MM.1S (cell line): ENCODE data around the gene S100A3.

Source experiments
- DNase-seq: peaks from one replicate; pipeline ENCODE4 v3.0.0-alpha.2; 2015
- H2AFZ ChIP-seq: fragments of 300-600 bp; sonication (generic); 2 replicates; pipeline ENCODE4 v1.6.0; 2016; ENCODE audit warnings: antibody characterized with exemption, low read length
- H3F3A ChIP-seq: fragments of 300-600 bp; sonication (generic); 2 replicates; pipeline ENCODE4 v1.6.1; 2016; ENCODE audit warnings: mild to moderate bottlenecking, antibody characterized with exemption, low read length, moderate library complexity, mixed read lengths; ENCODE audit not compliant: insufficient read depth
- H3K27ac ChIP-seq: fragments of 300-600 bp; sonication (generic); 2 replicates; pipeline ENCODE4 v1.5.1; 2016; ENCODE audit warnings: mild to moderate bottlenecking, low read length
- H3K27me3 ChIP-seq: fragments of 300-600 bp; sonication (generic); replicated peaks from 2 replicates; pipeline ENCODE4 v1.6.0; 2016; ENCODE audit warnings: low read length; ENCODE audit not compliant: insufficient read depth
- H3K36me3 ChIP-seq: fragments of 300-600 bp; sonication (generic); replicated peaks from 2 replicates; pipeline ENCODE4 v1.6.1; 2016; ENCODE audit warnings: mild to moderate bottlenecking, low read length, mixed read lengths; ENCODE audit not compliant: insufficient read depth
- H3K4me1 ChIP-seq: fragments of 300-600 bp; sonication (generic); 2 replicates; pipeline ENCODE4 v1.6.1; 2016; ENCODE audit warnings: low read length, mixed read lengths
- H3K4me2 ChIP-seq: fragments of 300-600 bp; sonication (generic); 2 replicates; pipeline ENCODE4 v1.6.0; 2016; ENCODE audit warnings: low read depth, low read length
- H3K4me3 ChIP-seq: fragments of 300-600 bp; sonication (generic); 2 replicates; pipeline ENCODE4 v1.5.1; 2016; ENCODE audit warnings: low read length, mixed read lengths
- H3K79me2 ChIP-seq: fragments of 300-600 bp; sonication (generic); 2 replicates; pipeline ENCODE4 v1.6.1; 2016; ENCODE audit warnings: mixed run types, low read length, mixed read lengths
- H3K9ac ChIP-seq: fragments of 300-600 bp; sonication (generic); 2 replicates; pipeline ENCODE4 v1.6.1; 2016; ENCODE audit warnings: low read length, mixed read lengths
- H3K9me2 ChIP-seq: fragments of 300-600 bp; sonication (generic); replicated peaks from 2 replicates; pipeline ENCODE4 v1.6.1; 2016; ENCODE audit warnings: mild to moderate bottlenecking, low read length, mixed read lengths; ENCODE audit not compliant: insufficient read depth
- H3K9me3 ChIP-seq: fragments of 300-600 bp; sonication (generic); replicated peaks from 2 replicates; pipeline ENCODE4 v1.6.1; 2016; ENCODE audit warnings: mild to moderate bottlenecking, low read length, mixed read lengths; ENCODE audit not compliant: insufficient read depth
- H4K20me1 ChIP-seq: fragments of 300-600 bp; sonication (generic); 2 replicates; pipeline ENCODE4 v1.6.1; 2016; ENCODE audit warnings: mild to moderate bottlenecking, low read length, moderate library complexity, mixed read lengths; ENCODE audit not compliant: insufficient read depth
- EZH2 ChIP-seq: fragments of 300-600 bp; sonication (generic); optimal IDR thresholded peaks from 2 replicates; pipeline ENCODE3; 2017; ENCODE audit warnings: low read depth, mild to moderate bottlenecking, antibody characterized with exemption, low read length, mixed read lengths
- EZH2phosphoT487 ChIP-seq: fragments of 300-600 bp; sonication (generic); IDR thresholded peaks from 2 replicates; pipeline ENCODE4 v1.6.1; 2018; ENCODE audit warnings: antibody characterized with exemption, low read length
- TF ChIP-seq, protein P1 (sequence below): fragments of 300-600 bp; sonication (generic); IDR thresholded peaks from 2 replicates; pipeline ENCODE4 v1.5.1; 2016; ENCODE audit warnings: antibody characterized with exemption, low read length, mixed read lengths

Gene S100A3

DNA sequence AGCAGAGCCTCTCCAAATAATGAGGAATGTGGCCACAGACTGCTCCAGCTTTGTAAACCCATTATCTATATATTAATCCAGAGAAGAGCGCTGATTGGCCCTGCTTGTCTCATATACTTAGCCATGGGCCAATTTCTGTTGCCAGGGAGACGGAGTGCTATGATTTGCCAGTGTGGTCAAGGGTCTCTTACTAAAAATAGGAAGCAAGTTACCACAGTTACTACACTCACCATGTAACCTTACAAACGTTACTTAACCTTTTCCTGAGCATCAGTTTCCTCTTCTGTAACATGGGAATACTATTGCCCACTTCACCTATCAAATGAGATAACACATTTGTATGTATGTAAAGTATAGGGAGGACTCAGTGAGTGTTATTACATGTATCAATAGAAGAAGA lies 24.3 kb upstream of the S100A3 start:
- no peak for DNase-seq
- Histone ChIP-seq H3K9ac (no peak overlapping the region), H2AFZ (no peak overlapping the region)

DNA sequence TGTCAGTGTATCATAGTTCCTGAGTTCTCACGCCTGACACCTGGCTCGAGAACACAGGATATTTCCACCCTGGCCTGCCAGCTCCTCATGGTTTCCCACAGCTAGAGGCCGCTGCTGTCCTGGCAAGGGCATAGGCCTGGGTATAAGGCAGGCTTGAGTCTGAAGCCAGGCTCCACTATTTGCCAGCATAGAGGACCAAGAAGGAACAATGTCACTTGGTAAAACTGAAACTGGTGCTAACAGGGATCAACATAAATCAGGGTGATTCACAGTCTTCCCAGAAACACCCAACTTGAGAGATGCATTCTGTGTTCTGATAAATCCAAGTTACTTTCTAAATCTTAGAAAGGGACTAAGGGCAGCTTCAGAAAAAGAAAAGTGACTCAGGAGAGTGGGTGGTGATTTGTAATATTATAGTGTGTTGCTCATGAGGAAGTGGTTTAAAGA lies 23.5 kb upstream of the S100A3 start:
- no peak overlapping the region for H3K27ac ChIP-seq
- DNase-seq: peak; percentile 77
- H3F3A ChIP-seq: no peaks in the 10 kb centered on the region
- H3K27me3 ChIP-seq: peaks cover under 1% of the 10 kb centered on the region; the same call in 1 of the 2 replicates
- H2AFZ ChIP-seq: no peak overlapping the region
- no peaks in the 10 kb centered on the region for H3K9me3 ChIP-seq
- no peak overlapping the region for H3K9ac ChIP-seq
- H3K4me3 ChIP-seq: no peak overlapping the region
- H3K79me2 ChIP-seq: no peaks in the 10 kb centered on the region
- H4K20me1 ChIP-seq: no peaks in the 10 kb centered on the region
- H3K4me2 ChIP-seq: no peak overlapping the region
- no peaks in the 10 kb centered on the region for H3K9me2 ChIP-seq
- TF ChIP-seq, protein P1, sequence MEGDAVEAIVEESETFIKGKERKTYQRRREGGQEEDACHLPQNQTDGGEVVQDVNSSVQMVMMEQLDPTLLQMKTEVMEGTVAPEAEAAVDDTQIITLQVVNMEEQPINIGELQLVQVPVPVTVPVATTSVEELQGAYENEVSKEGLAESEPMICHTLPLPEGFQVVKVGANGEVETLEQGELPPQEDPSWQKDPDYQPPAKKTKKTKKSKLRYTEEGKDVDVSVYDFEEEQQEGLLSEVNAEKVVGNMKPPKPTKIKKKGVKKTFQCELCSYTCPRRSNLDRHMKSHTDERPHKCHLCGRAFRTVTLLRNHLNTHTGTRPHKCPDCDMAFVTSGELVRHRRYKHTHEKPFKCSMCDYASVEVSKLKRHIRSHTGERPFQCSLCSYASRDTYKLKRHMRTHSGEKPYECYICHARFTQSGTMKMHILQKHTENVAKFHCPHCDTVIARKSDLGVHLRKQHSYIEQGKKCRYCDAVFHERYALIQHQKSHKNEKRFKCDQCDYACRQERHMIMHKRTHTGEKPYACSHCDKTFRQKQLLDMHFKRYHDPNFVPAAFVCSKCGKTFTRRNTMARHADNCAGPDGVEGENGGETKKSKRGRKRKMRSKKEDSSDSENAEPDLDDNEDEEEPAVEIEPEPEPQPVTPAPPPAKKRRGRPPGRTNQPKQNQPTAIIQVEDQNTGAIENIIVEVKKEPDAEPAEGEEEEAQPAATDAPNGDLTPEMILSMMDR: peak; percentile 93
- no peak for TF ChIP-seq EZH2phosphoT487
- no peaks in the 10 kb centered on the region for H3K36me3 ChIP-seq
- 0 out of 2 replicates have a peak, but pooled peaks cover 3% of the 10 kb centered on the region for H3K4me1 ChIP-seq

More for the DNA sequence above, 24.3 kb upstream of the S100A3 start:
- Histone ChIP-seq H3K9me3 (no peaks in the 10 kb centered on the region), H3K79me2 (no peaks in the 10 kb centered on the region), H3K36me3 (no peaks in the 10 kb centered on the region), H3F3A (no peaks in the 10 kb centered on the region), H4K20me1 (no peaks in the 10 kb centered on the region), H3K27ac (no peak overlapping the region), H3K4me2 (no peak overlapping the region), H3K9me2 (no peaks in the 10 kb centered on the region), H3K27me3 (peaks cover 8% of the 10 kb centered on the region), H3K4me3 (no peak overlapping the region), H3K4me1 (0 out of 2 replicates have a peak, but pooled peaks cover 1% of the 10 kb centered on the region)
- TF ChIP-seq EZH2phosphoT487 (no peak), EZH2 (no peak)
- TF ChIP-seq, protein P1: no peak

DNA sequence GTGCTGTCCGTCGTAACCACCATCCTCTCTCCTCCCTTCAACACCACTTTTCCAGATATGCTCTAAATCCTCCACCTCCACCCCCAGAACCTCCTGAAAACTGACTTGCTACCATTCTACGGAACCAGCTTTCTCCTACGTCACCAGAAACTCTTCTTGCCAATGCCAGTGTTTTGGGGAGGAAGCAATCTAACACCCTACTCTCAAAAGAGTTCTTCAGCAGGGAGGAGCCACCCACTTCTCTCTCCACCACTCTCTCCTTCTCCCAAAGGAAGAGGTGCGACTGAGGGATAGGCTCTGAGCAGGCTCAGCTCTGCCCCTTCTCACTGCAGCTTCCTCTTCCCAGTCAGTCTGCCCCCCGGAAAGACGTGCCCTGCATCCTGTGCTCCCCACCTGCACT lies 22.6 kb upstream of the S100A3 start:
- DNase-seq: no peak
- Histone ChIP-seq H3K9me2 (no peaks in the 10 kb centered on the region), H4K20me1 (no peaks in the 10 kb centered on the region), H3K4me1 (peaks cover 7% of the 10 kb centered on the region), H3F3A (no peaks in the 10 kb centered on the region), H3K9me3 (no peaks in the 10 kb centered on the region), H3K4me2 (no peak overlapping the region), H2AFZ (no peak overlapping the region), H3K27me3 (no peaks in the 10 kb centered on the region), H3K27ac (no peak overlapping the region), H3K4me3 (no peak overlapping the region), H3K79me2 (no peaks in the 10 kb centered on the region), H3K36me3 (no peaks in the 10 kb centered on the region), H3K9ac (no peak overlapping the region)
- no peak for TF ChIP-seq EZH2
- no peak for TF ChIP-seq EZH2phosphoT487
- TF ChIP-seq, protein P1: no peak
